ENCODE data around the gene CAMTA1. TPM values are rescaled to one million over a fixed set of nuclear protein-coding genes. Genes with fewer than 3 reads are reported as not detected.

CAMTA1 gene
- total RNA-seq, 1 donor from 2014 or later = 77.6 TPM

DNA sequence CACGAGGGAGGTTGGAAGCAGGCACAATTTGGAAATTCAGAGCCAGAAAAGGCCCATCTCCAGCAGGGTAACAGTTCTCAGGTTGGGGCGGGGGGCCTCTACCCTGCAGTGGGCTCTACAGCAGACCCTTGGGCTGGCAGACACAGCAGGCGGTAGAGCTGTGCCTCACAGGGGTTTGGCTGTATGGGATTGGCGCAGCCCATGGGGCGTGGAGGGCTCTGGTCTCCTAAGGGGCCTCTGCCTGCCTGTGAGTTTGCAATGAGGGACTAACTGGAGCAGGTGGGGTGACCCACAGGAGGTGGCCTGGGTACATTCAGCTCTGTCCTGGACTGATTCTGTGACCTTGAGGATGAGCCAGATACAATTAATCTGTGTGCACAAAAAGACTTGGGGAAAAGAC, 124.1 kb downstream of the CAMTA1 start:
- Histone ChIP-seq H3K36me3 (ENCODE audit: insufficient read depth, low read length) (no peaks in the 10 kb centered on the region), H3K27ac (ENCODE audit: low read depth, low read length) (no peak overlapping the region), H3K4me2 (ENCODE audit: low read length) (no peak overlapping the region), H3K27me3 (ENCODE audit: insufficient read depth, low read length) (no peaks in the 10 kb centered on the region), H3K79me2 (ENCODE audit: insufficient read depth, low read length) (no peaks in the 10 kb centered on the region), H2AFZ (ENCODE audit: low read depth, low read length) (no peak overlapping the region), H3K9me3 (ENCODE audit: insufficient read depth, low read depth, low read length) (peaks cover 3% of the 10 kb centered on the region), H3K4me3 (ENCODE audit: insufficient read depth, low read depth, low read length) (no peak overlapping the region), H3K9ac (ENCODE audit: low read length) (no peak overlapping the region), H3K4me1 (ENCODE audit: insufficient read depth, low read length) (no peaks in the 10 kb centered on the region), H4K20me1 (ENCODE audit: insufficient read depth, low read length) (no peaks in the 10 kb centered on the region)
- TF ChIP-seq, protein P1, sequence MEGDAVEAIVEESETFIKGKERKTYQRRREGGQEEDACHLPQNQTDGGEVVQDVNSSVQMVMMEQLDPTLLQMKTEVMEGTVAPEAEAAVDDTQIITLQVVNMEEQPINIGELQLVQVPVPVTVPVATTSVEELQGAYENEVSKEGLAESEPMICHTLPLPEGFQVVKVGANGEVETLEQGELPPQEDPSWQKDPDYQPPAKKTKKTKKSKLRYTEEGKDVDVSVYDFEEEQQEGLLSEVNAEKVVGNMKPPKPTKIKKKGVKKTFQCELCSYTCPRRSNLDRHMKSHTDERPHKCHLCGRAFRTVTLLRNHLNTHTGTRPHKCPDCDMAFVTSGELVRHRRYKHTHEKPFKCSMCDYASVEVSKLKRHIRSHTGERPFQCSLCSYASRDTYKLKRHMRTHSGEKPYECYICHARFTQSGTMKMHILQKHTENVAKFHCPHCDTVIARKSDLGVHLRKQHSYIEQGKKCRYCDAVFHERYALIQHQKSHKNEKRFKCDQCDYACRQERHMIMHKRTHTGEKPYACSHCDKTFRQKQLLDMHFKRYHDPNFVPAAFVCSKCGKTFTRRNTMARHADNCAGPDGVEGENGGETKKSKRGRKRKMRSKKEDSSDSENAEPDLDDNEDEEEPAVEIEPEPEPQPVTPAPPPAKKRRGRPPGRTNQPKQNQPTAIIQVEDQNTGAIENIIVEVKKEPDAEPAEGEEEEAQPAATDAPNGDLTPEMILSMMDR (IDR thresholded peaks at IDR 0.05; ENCODE audit: insufficient read depth, low read depth, low read length) = no peak
- TF ChIP-seq EZH2 (IDR thresholded peaks at IDR 0.05; ENCODE audit: insufficient read depth, low read length) = no peak
- Mint-ChIP-seq H3K27me3 (ENCODE audit: low read depth, unreplicated experiment) (peaks cover 7% of the 10 kb centered on the region), H3K4me1 (ENCODE audit: low read depth, unreplicated experiment) (no peaks in the 10 kb centered on the region), H3K27ac (ENCODE audit: unreplicated experiment) (no peak overlapping the region), H3K9me3 (ENCODE audit: unreplicated experiment) (peaks cover 7% of the 10 kb centered on the region), H3K36me3 (ENCODE audit: low read depth, unreplicated experiment) (no peaks in the 10 kb centered on the region), H3K4me3 (ENCODE audit: unreplicated experiment) (no peak overlapping the region)
- FAIRE-seq (no peak), DNase-seq (ENCODE audit: low read depth) (no peak)

DNA sequence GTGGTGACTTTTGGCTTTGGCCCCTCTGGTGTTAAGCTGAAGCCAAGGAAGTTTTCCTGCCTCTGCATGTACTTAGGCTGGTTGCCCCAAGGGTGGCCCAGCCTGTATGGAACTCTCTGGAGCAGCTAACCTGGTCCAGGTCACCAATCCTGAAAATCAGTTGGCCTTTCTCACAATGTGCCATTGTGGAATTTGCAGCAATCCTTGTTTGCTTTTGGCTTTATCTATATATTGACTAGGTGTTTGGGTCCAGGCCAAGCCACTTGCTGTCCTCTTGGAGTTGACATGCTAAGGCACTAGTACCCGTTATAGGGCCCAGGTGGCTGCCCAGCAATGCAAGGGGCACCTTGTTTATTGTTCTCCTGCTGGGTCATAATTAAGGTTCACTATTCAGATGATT, 124.6 kb downstream of the CAMTA1 start:
- TF ChIP-seq EZH2 (IDR thresholded peaks at IDR 0.05; ENCODE audit: insufficient read depth, low read length) = no peak
- TF ChIP-seq, protein P1 (IDR thresholded peaks at IDR 0.05; ENCODE audit: insufficient read depth, low read depth, low read length) = no peak
- Histone ChIP-seq H3K4me3 (ENCODE audit: insufficient read depth, low read depth, low read length) (no peak overlapping the region), H2AFZ (ENCODE audit: low read depth, low read length) (no peak overlapping the region), H3K9ac (ENCODE audit: low read length) (no peak overlapping the region), H3K36me3 (ENCODE audit: insufficient read depth, low read length) (no peaks in the 10 kb centered on the region), H4K20me1 (ENCODE audit: insufficient read depth, low read length) (no peaks in the 10 kb centered on the region), H3K27me3 (ENCODE audit: insufficient read depth, low read length) (no peaks in the 10 kb centered on the region), H3K4me1 (ENCODE audit: insufficient read depth, low read length) (no peaks in the 10 kb centered on the region), H3K79me2 (ENCODE audit: insufficient read depth, low read length) (no peaks in the 10 kb centered on the region), H3K4me2 (ENCODE audit: low read length) (no peak overlapping the region), H3K9me3 (ENCODE audit: insufficient read depth, low read depth, low read length) (peaks cover 3% of the 10 kb centered on the region), H3K27ac (ENCODE audit: low read depth, low read length) (no peak overlapping the region)
- Mint-ChIP-seq H3K4me1 (ENCODE audit: low read depth, unreplicated experiment) (no peaks in the 10 kb centered on the region), H3K9me3 (ENCODE audit: unreplicated experiment) (peaks cover 7% of the 10 kb centered on the region), H3K36me3 (ENCODE audit: low read depth, unreplicated experiment) (no peaks in the 10 kb centered on the region), H3K27me3 (ENCODE audit: low read depth, unreplicated experiment) (peaks cover 7% of the 10 kb centered on the region), H3K27ac (ENCODE audit: unreplicated experiment) (no peak overlapping the region), H3K4me3 (ENCODE audit: unreplicated experiment) (no peak overlapping the region)
- DNase-seq (ENCODE audit: low read depth) (no peak), FAIRE-seq (no peak)

DNA sequence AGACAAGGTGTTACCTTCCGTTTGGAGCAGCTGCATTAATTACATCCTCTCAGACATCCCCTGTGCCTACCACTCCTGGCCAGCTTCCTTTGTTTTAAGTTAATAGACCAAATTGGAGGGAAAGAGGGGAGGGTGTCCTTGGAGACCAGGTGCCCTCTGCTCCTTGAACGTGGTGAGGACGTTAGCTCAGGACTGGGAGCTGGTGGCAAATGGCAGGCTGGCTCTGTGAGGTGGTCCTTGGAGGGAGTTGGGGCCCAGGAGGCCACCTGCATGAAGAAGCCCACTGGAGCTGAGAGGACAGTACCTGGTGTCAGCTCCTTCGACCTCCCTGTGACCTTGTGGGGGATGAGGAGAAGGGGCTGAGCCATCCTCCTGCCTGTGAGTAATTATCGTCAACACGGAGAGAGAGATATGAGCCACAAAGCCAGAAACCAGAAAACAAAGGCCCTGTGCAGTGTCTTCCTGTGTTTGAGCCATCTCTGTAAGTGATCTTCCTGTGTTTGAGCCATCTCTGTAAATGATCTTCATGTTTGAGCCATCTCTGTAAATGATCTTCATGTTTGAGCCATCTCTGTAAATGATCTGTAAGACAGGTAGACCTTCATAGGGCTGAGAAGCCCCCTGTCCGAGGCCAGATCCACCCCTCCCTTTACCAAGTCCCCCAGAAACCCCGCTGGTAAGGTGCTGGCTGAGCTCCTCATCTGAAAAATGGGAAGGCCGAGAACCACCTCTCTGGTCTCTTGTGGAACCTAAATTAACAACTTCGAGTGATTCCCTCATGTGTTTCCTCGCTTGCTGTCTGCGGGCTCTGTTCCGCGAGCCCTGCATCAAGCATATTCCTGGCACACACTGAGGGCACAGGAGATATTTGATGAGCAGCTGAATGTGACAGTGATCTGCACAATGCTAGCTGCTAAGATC, 126.0 kb downstream of the CAMTA1 start:
- no peak overlapping the region for H2AFZ ChIP-seq (ENCODE audit: low read depth, low read length)
- no peak overlapping the region for H3K9ac ChIP-seq (ENCODE audit: low read length)
- no peak overlapping the region for H3K4me3 Mint-ChIP-seq (ENCODE audit: unreplicated experiment)
- no peaks in the 10 kb centered on the region for H3K4me1 ChIP-seq (ENCODE audit: insufficient read depth, low read length)
- FAIRE-seq = no peak
- H3K27me3 Mint-ChIP-seq (ENCODE audit: low read depth, unreplicated experiment) = peaks cover 12% of the 10 kb centered on the region
- H3K4me3 ChIP-seq (ENCODE audit: insufficient read depth, low read depth, low read length) = no peak overlapping the region
- H3K27ac Mint-ChIP-seq (ENCODE audit: unreplicated experiment) = no peak overlapping the region
- DNase-seq (ENCODE audit: low read depth) = no peak
- no peak for TF ChIP-seq EZH2 (IDR thresholded peaks at IDR 0.05; ENCODE audit: insufficient read depth, low read length)
- TF ChIP-seq, protein P1 (IDR thresholded peaks at IDR 0.05; ENCODE audit: insufficient read depth, low read depth, low read length) = no peak
- no peaks in the 10 kb centered on the region for H3K4me1 Mint-ChIP-seq (ENCODE audit: low read depth, unreplicated experiment)
- no peak overlapping the region for H3K4me2 ChIP-seq (ENCODE audit: low read length)
- no peaks in the 10 kb centered on the region for H3K36me3 Mint-ChIP-seq (ENCODE audit: low read depth, unreplicated experiment)
- H3K36me3 ChIP-seq (ENCODE audit: insufficient read depth, low read length) = no peaks in the 10 kb centered on the region
- peaks cover 3% of the 10 kb centered on the region for H3K9me3 ChIP-seq (ENCODE audit: insufficient read depth, low read depth, low read length)
- no peaks in the 10 kb centered on the region for H3K27me3 ChIP-seq (ENCODE audit: insufficient read depth, low read length)
- peaks cover 7% of the 10 kb centered on the region for H3K9me3 Mint-ChIP-seq (ENCODE audit: unreplicated experiment)
- no peaks in the 10 kb centered on the region for H4K20me1 ChIP-seq (ENCODE audit: insufficient read depth, low read length)
- H3K27ac ChIP-seq (ENCODE audit: low read depth, low read length) = no peak overlapping the region
- no peaks in the 10 kb centered on the region for H3K79me2 ChIP-seq (ENCODE audit: insufficient read depth, low read length)

Data from astrocyte (in vitro differentiated cells and primary cell).